ENCODE data around the gene KCNK16. TPM values are rescaled to one million over a fixed set of nuclear protein-coding genes. Genes with fewer than 3 reads are reported as not detected.

Gene KCNK16
- not detected for total RNA-seq

GRCh38 chr6:39322306-39322850 lies at the start of gene KCNK16:
Gene KCNK16, minus strand, starts transcription at chr6:39322702. Its CDS starts 162 bp downstream, at chr6:39322540.
- no peaks in the 10 kb centered on the region for H3K36me3 ChIP-seq
- ATAC-seq (ENCODE audit: insufficient number of reproducible peaks, low FRiP score, low read depth) (no peak), DNase-seq (ENCODE audit: low spot score) (no peak)
- H3K4me1 ChIP-seq (ENCODE audit: control insufficient read depth in 1 of 2, low read depth in 2 of 2): peaks cover 10 to 60% of the 10 kb centered on the region in 2 donors
- H3K4me3 ChIP-seq: no peak within 1 kb of the TSS
- no peaks in the 10 kb centered on the region for H3K9me3 ChIP-seq
- no peak for TF ChIP-seq CTCF (IDR thresholded peaks at IDR 0.05)
- no peaks in the 10 kb centered on the region for H3K27me3 ChIP-seq (replicated peaks; ENCODE audit: insufficient read depth)
- peak within 1 kb of the TSS in 1 of 2 donors; percentile 78 for H3K27ac ChIP-seq

- Histone ChIP-seq H3K4me3 (no peak overlapping the region), H3K27me3 (replicated peaks; ENCODE audit: insufficient read depth) (no peaks in the 10 kb centered on the region), H3K36me3 (no peaks in the 10 kb centered on the region), H3K27ac (no peak overlapping the region), H3K9me3 (no peaks in the 10 kb centered on the region), H3K4me1 (ENCODE audit: control insufficient read depth in 1 of 2, low read depth in 2 of 2) (peaks cover 3 to 20% of the 10 kb centered on the region in 2 donors)
- no peak for ATAC-seq (ENCODE audit: insufficient number of reproducible peaks, low FRiP score, low read depth)
- DNase-seq (ENCODE audit: low spot score): no peak
- no peak for TF ChIP-seq CTCF (IDR thresholded peaks at IDR 0.05)
These were observed 47.9 kb upstream of the KCNK16 start for GRCh38 chr6:39370390-39370789.

- H3K27me3 ChIP-seq (replicated peaks; ENCODE audit: insufficient read depth): no peaks in the 10 kb centered on the region
- ATAC-seq (ENCODE audit: insufficient number of reproducible peaks, low FRiP score, low read depth): no peak
- H3K27ac ChIP-seq: no peak overlapping the region
- DNase-seq (ENCODE audit: low spot score): no peak
- H3K9me3 ChIP-seq: no peaks in the 10 kb centered on the region
- peaks cover 3 to 20% of the 10 kb centered on the region in 2 donors for H3K4me1 ChIP-seq (ENCODE audit: control insufficient read depth in 1 of 2, low read depth in 2 of 2)
- no peak for TF ChIP-seq CTCF (IDR thresholded peaks at IDR 0.05)
- H3K4me3 ChIP-seq: no peak overlapping the region
- no peaks in the 10 kb centered on the region for H3K36me3 ChIP-seq
These were observed 47.5 kb upstream of the KCNK16 start for GRCh38 chr6:39369987-39370386.

- no peak for TF ChIP-seq CTCF (IDR thresholded peaks at IDR 0.05)
- DNase-seq (ENCODE audit: low spot score) (no peak), ATAC-seq (ENCODE audit: insufficient number of reproducible peaks, low FRiP score, low read depth) (no peak)
- Histone ChIP-seq H3K4me1 (ENCODE audit: control insufficient read depth in 1 of 2, low read depth in 2 of 2) (peaks cover 3 to 20% of the 10 kb centered on the region in 2 donors), H3K9me3 (no peaks in the 10 kb centered on the region), H3K4me3 (no peak overlapping the region), H3K27ac (no peak overlapping the region), H3K27me3 (replicated peaks; ENCODE audit: insufficient read depth) (no peaks in the 10 kb centered on the region), H3K36me3 (no peaks in the 10 kb centered on the region)
These were observed 45.2 kb upstream of the KCNK16 start for GRCh38 chr6:39367700-39368099.

GRCh38 chr6:39366931-39367618 lies 44.6 kb upstream of the KCNK16 start:
- no peak for ATAC-seq (ENCODE audit: insufficient number of reproducible peaks, low FRiP score, low read depth)
- no peaks in the 10 kb centered on the region for H3K9me3 ChIP-seq
- H3K36me3 ChIP-seq: no peaks in the 10 kb centered on the region
- no peak overlapping the region for H3K4me3 ChIP-seq
- no peak for DNase-seq (ENCODE audit: low spot score)
- no peak for TF ChIP-seq CTCF (IDR thresholded peaks at IDR 0.05)
- H3K4me1 ChIP-seq (ENCODE audit: control insufficient read depth in 1 of 2, low read depth in 2 of 2): peaks cover 3 to 20% of the 10 kb centered on the region in 2 donors
- no peak overlapping the region for H3K27ac ChIP-seq
- H3K27me3 ChIP-seq (replicated peaks; ENCODE audit: insufficient read depth): no peaks in the 10 kb centered on the region
